Measurements from ENCODE around the gene SH2D3A.

The SH2D3A gene

GRCh38 chr19:6710273-6711077 is 56.8 kb downstream of the SH2D3A start:
- TF ChIP-seq ZBTB7A (IDR thresholded peaks at IDR 0.05; ENCODE audit: low read depth) (no peak), CEBPB (IDR thresholded peaks at IDR 0.05) (no peak), NFIC (IDR thresholded peaks at IDR 0.05) (no peak), EP300 (IDR thresholded peaks at IDR 0.05; ENCODE audit: borderline replicate concordance) (no peak), FOXM1 (IDR thresholded peaks at IDR 0.05; ENCODE audit: borderline replicate concordance, low read depth) (no peak), CREB1 (IDR thresholded peaks at IDR 0.05; ENCODE audit: low read depth) (no peak)
- TF ChIP-seq, protein P1, sequence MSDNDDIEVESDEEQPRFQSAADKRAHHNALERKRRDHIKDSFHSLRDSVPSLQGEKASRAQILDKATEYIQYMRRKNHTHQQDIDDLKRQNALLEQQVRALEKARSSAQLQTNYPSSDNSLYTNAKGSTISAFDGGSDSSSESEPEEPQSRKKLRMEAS (IDR thresholded peaks at IDR 0.05) = no peak
- TF ChIP-seq, protein P2, sequence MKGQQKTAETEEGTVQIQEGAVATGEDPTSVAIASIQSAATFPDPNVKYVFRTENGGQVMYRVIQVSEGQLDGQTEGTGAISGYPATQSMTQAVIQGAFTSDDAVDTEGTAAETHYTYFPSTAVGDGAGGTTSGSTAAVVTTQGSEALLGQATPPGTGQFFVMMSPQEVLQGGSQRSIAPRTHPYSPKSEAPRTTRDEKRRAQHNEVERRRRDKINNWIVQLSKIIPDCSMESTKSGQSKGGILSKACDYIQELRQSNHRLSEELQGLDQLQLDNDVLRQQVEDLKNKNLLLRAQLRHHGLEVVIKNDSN (IDR thresholded peaks at IDR 0.05) = no peak

GRCh38 chr19:6709549-6709948 is 57.7 kb downstream of the SH2D3A start:
- TF ChIP-seq, protein P1 (IDR thresholded peaks at IDR 0.05) = no peak
- TF ChIP-seq CREB1 (IDR thresholded peaks at IDR 0.05; ENCODE audit: low read depth) = no peak
- TF ChIP-seq EP300 (IDR thresholded peaks at IDR 0.05; ENCODE audit: borderline replicate concordance) = no peak
- no peak for TF ChIP-seq TEAD4 (IDR thresholded peaks at IDR 0.05)
- TF ChIP-seq RAD21 (IDR thresholded peaks at IDR 0.05; ENCODE audit: low read depth) = no peak
- TF ChIP-seq, protein P2 (IDR thresholded peaks at IDR 0.05) = no peak
- no peak for TF ChIP-seq TAF1 (IDR thresholded peaks at IDR 0.05; ENCODE audit: low read depth)
- TF ChIP-seq TCF12 (IDR thresholded peaks at IDR 0.05; ENCODE audit: low read depth) = no peak

DNA sequence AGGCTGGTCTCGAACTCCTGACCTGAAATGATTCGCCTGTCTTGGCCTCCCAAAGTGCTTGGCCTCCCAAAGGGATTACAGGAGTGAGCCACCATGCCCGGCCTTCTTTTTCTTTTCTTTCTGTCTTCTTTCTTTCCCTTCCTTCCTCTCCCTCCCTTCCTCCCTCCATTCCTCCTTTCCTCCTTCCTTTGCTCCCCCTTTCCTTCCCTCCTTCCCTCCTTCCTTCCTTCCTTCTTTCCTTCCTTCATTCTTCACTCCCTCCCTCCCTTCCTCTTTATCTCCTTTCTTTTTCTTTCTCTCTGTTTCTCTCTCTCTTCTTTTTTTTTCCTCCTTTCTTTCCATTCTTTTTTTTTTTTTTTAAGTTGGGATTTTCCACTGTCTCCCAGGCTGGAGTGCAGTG is 58.9 kb downstream of the SH2D3A start:
- TF ChIP-seq NFIC (IDR thresholded peaks at IDR 0.05) (no peak), FOXM1 (IDR thresholded peaks at IDR 0.05; ENCODE audit: borderline replicate concordance, low read depth) (no peak), ZBTB7A (IDR thresholded peaks at IDR 0.05; ENCODE audit: low read depth) (no peak), CEBPB (IDR thresholded peaks at IDR 0.05) (no peak), CREB1 (IDR thresholded peaks at IDR 0.05; ENCODE audit: low read depth) (no peak), RAD21 (IDR thresholded peaks at IDR 0.05; ENCODE audit: low read depth) (no peak), YY1 (IDR thresholded peaks at IDR 0.05; ENCODE audit: low read depth) (no peak), TEAD4 (IDR thresholded peaks at IDR 0.05) (no peak), TCF12 (IDR thresholded peaks at IDR 0.05; ENCODE audit: low read depth) (no peak), EP300 (IDR thresholded peaks at IDR 0.05; ENCODE audit: borderline replicate concordance) (no peak), EGR1 (IDR thresholded peaks at IDR 0.05) (no peak), TAF1 (IDR thresholded peaks at IDR 0.05; ENCODE audit: low read depth) (no peak)
- TF ChIP-seq, protein P1 (IDR thresholded peaks at IDR 0.05) = no peak
- TF ChIP-seq, protein P2 (IDR thresholded peaks at IDR 0.05) = no peak

- no peak for TF ChIP-seq ZBTB7A (IDR thresholded peaks at IDR 0.05; ENCODE audit: low read depth)
- TF ChIP-seq NFIC (IDR thresholded peaks at IDR 0.05) = no peak
- TF ChIP-seq, protein P1 (IDR thresholded peaks at IDR 0.05) = no peak
- no peak for TF ChIP-seq FOXM1 (IDR thresholded peaks at IDR 0.05; ENCODE audit: borderline replicate concordance, low read depth)
- no peak for TF ChIP-seq TCF12 (IDR thresholded peaks at IDR 0.05; ENCODE audit: low read depth)
- no peak for TF ChIP-seq REST (IDR thresholded peaks at IDR 0.05; ENCODE audit: low read depth)
These were observed 59.6 kb downstream of the SH2D3A start for GRCh38 chr19:6707658-6708018.

DNA sequence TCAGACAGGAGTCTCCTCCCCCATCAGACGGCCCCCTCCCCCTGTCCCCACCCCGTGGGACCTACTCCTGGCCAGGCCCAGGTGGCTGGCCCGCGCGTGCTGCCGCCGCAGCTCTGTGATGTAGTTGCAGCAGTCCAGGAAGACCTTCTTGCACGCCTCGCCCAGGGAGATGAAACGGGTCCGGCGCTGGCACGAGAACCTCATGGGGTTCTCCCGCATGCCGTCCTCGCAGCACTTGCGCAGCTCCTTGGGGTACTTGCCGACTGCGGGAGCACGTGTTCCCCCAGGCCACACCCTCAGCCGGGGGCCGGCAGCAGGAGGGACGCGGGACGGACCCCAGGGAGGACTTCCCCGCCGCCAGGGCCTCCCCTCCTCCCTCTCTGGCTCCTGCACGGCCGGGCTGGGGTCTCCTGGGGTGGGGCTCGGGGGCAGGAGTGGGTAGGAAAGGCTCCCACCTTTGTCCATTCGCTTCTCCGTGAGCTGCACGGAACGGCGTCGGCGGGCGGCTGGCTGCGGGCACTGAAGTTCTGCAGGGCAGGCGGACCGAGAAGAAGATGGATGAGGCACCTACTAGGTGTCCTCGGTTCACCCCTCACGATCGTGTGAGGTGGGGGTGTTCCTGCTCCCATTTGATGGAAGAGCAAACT is 60.1 kb downstream of the SH2D3A start:
- TF ChIP-seq CEBPB (IDR thresholded peaks at IDR 0.05) (no peak), EGR1 (IDR thresholded peaks at IDR 0.05) (no peak), TCF12 (IDR thresholded peaks at IDR 0.05; ENCODE audit: low read depth) (no peak), NFIC (IDR thresholded peaks at IDR 0.05) (no peak), EP300 (IDR thresholded peaks at IDR 0.05; ENCODE audit: borderline replicate concordance) (no peak), TAF1 (IDR thresholded peaks at IDR 0.05; ENCODE audit: low read depth) (no peak)
- TF ChIP-seq, protein P1 (IDR thresholded peaks at IDR 0.05) = no peak

DNA sequence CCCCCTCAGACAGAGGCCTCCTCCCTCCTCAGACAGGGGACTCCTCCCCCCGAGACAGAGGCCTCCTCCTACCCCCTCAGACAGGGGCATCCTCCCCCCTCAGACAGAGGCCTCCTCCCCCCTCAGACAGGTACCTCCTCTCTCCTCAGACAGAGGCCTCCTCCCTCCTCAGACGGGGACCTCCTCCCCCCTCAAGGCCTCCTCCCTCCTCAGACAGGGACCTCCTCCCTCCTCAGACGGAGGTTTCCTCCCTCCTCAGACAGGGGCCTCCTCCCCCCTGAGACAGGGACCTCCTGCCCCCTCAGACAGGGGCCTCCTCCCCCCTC is 60.6 kb downstream of the SH2D3A start:
- TF ChIP-seq, protein P1 (IDR thresholded peaks at IDR 0.05) = no peak
- TF ChIP-seq CEBPB (IDR thresholded peaks at IDR 0.05) = no peak
- no peak for TF ChIP-seq TAF1 (IDR thresholded peaks at IDR 0.05; ENCODE audit: low read depth)
- TF ChIP-seq CREB1 (IDR thresholded peaks at IDR 0.05; ENCODE audit: low read depth) = no peak
- TF ChIP-seq YY1 (IDR thresholded peaks at IDR 0.05; ENCODE audit: low read depth) = no peak
- TF ChIP-seq EP300 (IDR thresholded peaks at IDR 0.05; ENCODE audit: borderline replicate concordance) = no peak
- no peak for TF ChIP-seq RAD21 (IDR thresholded peaks at IDR 0.05; ENCODE audit: low read depth)
- TF ChIP-seq EGR1 (IDR thresholded peaks at IDR 0.05) = no peak
- TF ChIP-seq TCF12 (IDR thresholded peaks at IDR 0.05; ENCODE audit: low read depth) = no peak
- TF ChIP-seq, protein P2 (IDR thresholded peaks at IDR 0.05) = no peak
- TF ChIP-seq REST (IDR thresholded peaks at IDR 0.05; ENCODE audit: low read depth) = no peak
- TF ChIP-seq NFIC (IDR thresholded peaks at IDR 0.05) = no peak
- no peak for TF ChIP-seq ZBTB7A (IDR thresholded peaks at IDR 0.05; ENCODE audit: low read depth)

Data from Ishikawa (cell line).